ENCODE results near the gene PAH.

The PAH gene

GRCh38 chr12:102902093-102902492 lies 15.0 kb downstream of the PAH start:
- Histone ChIP-seq H3K4me1 (ENCODE audit: control insufficient read depth, insufficient read depth, low read length, poor library complexity, severe bottlenecking) (no peaks in the 10 kb centered on the region), H3K27me3 (replicated peaks; ENCODE audit: control insufficient read depth, insufficient read depth, low read length, poor library complexity, severe bottlenecking) (no peaks in the 10 kb centered on the region), H3K27ac (ENCODE audit: insufficient read depth, low read length, poor library complexity, severe bottlenecking) (no peak overlapping the region), H3K4me3 (ENCODE audit: insufficient read depth, low read depth, low read length, poor library complexity, severe bottlenecking) (no peak overlapping the region), H3K9me3 (ENCODE audit: control insufficient read depth, low read length) (no peaks in the 10 kb centered on the region), H3K36me3 (ENCODE audit: control insufficient read depth, insufficient read depth, low read length) (no peaks in the 10 kb centered on the region)
- no peak for DNase-seq

GRCh38 chr12:102900389-102900788 lies 16.7 kb downstream of the PAH start:
- no peaks in the 10 kb centered on the region for H3K36me3 ChIP-seq (ENCODE audit: control insufficient read depth, insufficient read depth, low read length)
- no peak overlapping the region for H3K4me3 ChIP-seq (ENCODE audit: insufficient read depth, low read depth, low read length, poor library complexity, severe bottlenecking)
- no peak for DNase-seq
- H3K27me3 ChIP-seq (replicated peaks; ENCODE audit: control insufficient read depth, insufficient read depth, low read length, poor library complexity, severe bottlenecking), result no peaks in the 10 kb centered on the region
- H3K9me3 ChIP-seq (ENCODE audit: control insufficient read depth, low read length), result no peaks in the 10 kb centered on the region
- no peaks in the 10 kb centered on the region for H3K4me1 ChIP-seq (ENCODE audit: control insufficient read depth, insufficient read depth, low read length, poor library complexity, severe bottlenecking)
- H3K27ac ChIP-seq (ENCODE audit: insufficient read depth, low read length, poor library complexity, severe bottlenecking), result no peak overlapping the region

- no peak overlapping the region for H3K27ac ChIP-seq (ENCODE audit: insufficient read depth, low read length, poor library complexity, severe bottlenecking)
- H3K9me3 ChIP-seq (ENCODE audit: control insufficient read depth, low read length), result no peaks in the 10 kb centered on the region
- H3K4me3 ChIP-seq (ENCODE audit: insufficient read depth, low read depth, low read length, poor library complexity, severe bottlenecking), result no peak overlapping the region
- no peaks in the 10 kb centered on the region for H3K4me1 ChIP-seq (ENCODE audit: control insufficient read depth, insufficient read depth, low read length, poor library complexity, severe bottlenecking)
- no peak for DNase-seq
- no peaks in the 10 kb centered on the region for H3K27me3 ChIP-seq (replicated peaks; ENCODE audit: control insufficient read depth, insufficient read depth, low read length, poor library complexity, severe bottlenecking)
- H3K36me3 ChIP-seq (ENCODE audit: control insufficient read depth, insufficient read depth, low read length), result no peaks in the 10 kb centered on the region
These were observed 21.0 kb downstream of the PAH start for GRCh38 chr12:102896067-102896466.

GRCh38 chr12:102891756-102892155 lies 25.3 kb downstream of the PAH start:
- no peaks in the 10 kb centered on the region for H3K36me3 ChIP-seq (ENCODE audit: control insufficient read depth, insufficient read depth, low read length)
- DNase-seq, result no peak

GRCh38 chr12:102888511-102888910 lies 28.5 kb downstream of the PAH start:
- Histone ChIP-seq H3K4me1 (ENCODE audit: control insufficient read depth, insufficient read depth, low read length, poor library complexity, severe bottlenecking) (no peaks in the 10 kb centered on the region), H3K27me3 (replicated peaks; ENCODE audit: control insufficient read depth, insufficient read depth, low read length, poor library complexity, severe bottlenecking) (peaks cover under 1% of the 10 kb centered on the region), H3K9me3 (ENCODE audit: control insufficient read depth, low read length) (no peaks in the 10 kb centered on the region), H3K27ac (ENCODE audit: insufficient read depth, low read length, poor library complexity, severe bottlenecking) (no peak overlapping the region), H3K4me3 (ENCODE audit: insufficient read depth, low read depth, low read length, poor library complexity, severe bottlenecking) (no peak overlapping the region), H3K36me3 (ENCODE audit: control insufficient read depth, insufficient read depth, low read length) (no peaks in the 10 kb centered on the region)
- no peak for DNase-seq

More at GRCh38 chr12:102891756-102892155, 25.3 kb downstream of the PAH start:
- H3K27me3 ChIP-seq (replicated peaks; ENCODE audit: control insufficient read depth, insufficient read depth, low read length, poor library complexity, severe bottlenecking), result no peaks in the 10 kb centered on the region
- H3K27ac ChIP-seq (ENCODE audit: insufficient read depth, low read length, poor library complexity, severe bottlenecking), result no peak overlapping the region
- no peaks in the 10 kb centered on the region for H3K9me3 ChIP-seq (ENCODE audit: control insufficient read depth, low read length)
- no peak overlapping the region for H3K4me3 ChIP-seq (ENCODE audit: insufficient read depth, low read depth, low read length, poor library complexity, severe bottlenecking)
- H3K4me1 ChIP-seq (ENCODE audit: control insufficient read depth, insufficient read depth, low read length, poor library complexity, severe bottlenecking), result no peaks in the 10 kb centered on the region

- Histone ChIP-seq H3K9me3 (ENCODE audit: control insufficient read depth, low read length) (no peaks in the 10 kb centered on the region), H3K4me1 (ENCODE audit: control insufficient read depth, insufficient read depth, low read length, poor library complexity, severe bottlenecking) (no peaks in the 10 kb centered on the region), H3K27me3 (replicated peaks; ENCODE audit: control insufficient read depth, insufficient read depth, low read length, poor library complexity, severe bottlenecking) (peaks cover 4% of the 10 kb centered on the region), H3K27ac (ENCODE audit: insufficient read depth, low read length, poor library complexity, severe bottlenecking) (no peak overlapping the region), H3K36me3 (ENCODE audit: control insufficient read depth, insufficient read depth, low read length) (no peaks in the 10 kb centered on the region), H3K4me3 (ENCODE audit: insufficient read depth, low read depth, low read length, poor library complexity, severe bottlenecking) (no peak overlapping the region)
- DNase-seq, result no peak
These were observed 31.8 kb downstream of the PAH start for GRCh38 chr12:102885043-102885932.

- H3K27ac ChIP-seq (ENCODE audit: insufficient read depth, low read length, poor library complexity, severe bottlenecking), result no peak overlapping the region
- peaks cover 4% of the 10 kb centered on the region for H3K27me3 ChIP-seq (replicated peaks; ENCODE audit: control insufficient read depth, insufficient read depth, low read length, poor library complexity, severe bottlenecking)
- H3K36me3 ChIP-seq (ENCODE audit: control insufficient read depth, insufficient read depth, low read length), result no peaks in the 10 kb centered on the region
- DNase-seq, result peak in 1 of 3 donors; percentile 2
- H3K4me1 ChIP-seq (ENCODE audit: control insufficient read depth, insufficient read depth, low read length, poor library complexity, severe bottlenecking), result no peaks in the 10 kb centered on the region
- no peak overlapping the region for H3K4me3 ChIP-seq (ENCODE audit: insufficient read depth, low read depth, low read length, poor library complexity, severe bottlenecking)
- H3K9me3 ChIP-seq (ENCODE audit: control insufficient read depth, low read length), result no peaks in the 10 kb centered on the region
These were observed 33.7 kb downstream of the PAH start for GRCh38 chr12:102883204-102883799.

GRCh38 chr12:102880783-102881182 lies 36.3 kb downstream of the PAH start:
- no peak overlapping the region for H3K4me3 ChIP-seq (ENCODE audit: insufficient read depth, low read depth, low read length, poor library complexity, severe bottlenecking)

GRCh38 chr12:102879144-102879763 lies 37.8 kb downstream of the PAH start:
- Histone ChIP-seq H3K4me3 (ENCODE audit: insufficient read depth, low read depth, low read length, poor library complexity, severe bottlenecking) (no peak overlapping the region), H3K4me1 (ENCODE audit: control insufficient read depth, insufficient read depth, low read length, poor library complexity, severe bottlenecking) (no peaks in the 10 kb centered on the region), H3K27ac (ENCODE audit: insufficient read depth, low read length, poor library complexity, severe bottlenecking) (no peak overlapping the region), H3K36me3 (ENCODE audit: control insufficient read depth, insufficient read depth, low read length) (no peaks in the 10 kb centered on the region), H3K27me3 (replicated peaks; ENCODE audit: control insufficient read depth, insufficient read depth, low read length, poor library complexity, severe bottlenecking) (peaks cover 4% of the 10 kb centered on the region), H3K9me3 (ENCODE audit: control insufficient read depth, low read length) (no peaks in the 10 kb centered on the region)
- DNase-seq, result no peak

More at GRCh38 chr12:102880783-102881182, 36.3 kb downstream of the PAH start:
- Histone ChIP-seq H3K27me3 (replicated peaks; ENCODE audit: control insufficient read depth, insufficient read depth, low read length, poor library complexity, severe bottlenecking) (peaks cover 4% of the 10 kb centered on the region), H3K4me1 (ENCODE audit: control insufficient read depth, insufficient read depth, low read length, poor library complexity, severe bottlenecking) (no peaks in the 10 kb centered on the region), H3K27ac (ENCODE audit: insufficient read depth, low read length, poor library complexity, severe bottlenecking) (no peak overlapping the region), H3K9me3 (ENCODE audit: control insufficient read depth, low read length) (no peaks in the 10 kb centered on the region), H3K36me3 (ENCODE audit: control insufficient read depth, insufficient read depth, low read length) (no peaks in the 10 kb centered on the region)
- no peak for DNase-seq

- Histone ChIP-seq H3K27ac (ENCODE audit: insufficient read depth, low read length, poor library complexity, severe bottlenecking) (no peak overlapping the region), H3K4me3 (ENCODE audit: insufficient read depth, low read depth, low read length, poor library complexity, severe bottlenecking) (no peak overlapping the region), H3K36me3 (ENCODE audit: control insufficient read depth, insufficient read depth, low read length) (no peaks in the 10 kb centered on the region), H3K27me3 (replicated peaks; ENCODE audit: control insufficient read depth, insufficient read depth, low read length, poor library complexity, severe bottlenecking) (no peaks in the 10 kb centered on the region), H3K4me1 (ENCODE audit: control insufficient read depth, insufficient read depth, low read length, poor library complexity, severe bottlenecking) (no peaks in the 10 kb centered on the region), H3K9me3 (ENCODE audit: control insufficient read depth, low read length) (no peaks in the 10 kb centered on the region)
- DNase-seq, result no peak
These were observed 40.2 kb downstream of the PAH start for GRCh38 chr12:102876883-102877282.

Data from effector memory CD4-positive, alpha-beta T cell (primary cell).